ENCODE measurements around the gene ALPI.
"Not testable (repeated sequence)": the region's sequence is repeated elsewhere in the genome, so short reads cannot be mapped to it uniquely, and the experiment has no call there.

Gene ALPI

DNA sequence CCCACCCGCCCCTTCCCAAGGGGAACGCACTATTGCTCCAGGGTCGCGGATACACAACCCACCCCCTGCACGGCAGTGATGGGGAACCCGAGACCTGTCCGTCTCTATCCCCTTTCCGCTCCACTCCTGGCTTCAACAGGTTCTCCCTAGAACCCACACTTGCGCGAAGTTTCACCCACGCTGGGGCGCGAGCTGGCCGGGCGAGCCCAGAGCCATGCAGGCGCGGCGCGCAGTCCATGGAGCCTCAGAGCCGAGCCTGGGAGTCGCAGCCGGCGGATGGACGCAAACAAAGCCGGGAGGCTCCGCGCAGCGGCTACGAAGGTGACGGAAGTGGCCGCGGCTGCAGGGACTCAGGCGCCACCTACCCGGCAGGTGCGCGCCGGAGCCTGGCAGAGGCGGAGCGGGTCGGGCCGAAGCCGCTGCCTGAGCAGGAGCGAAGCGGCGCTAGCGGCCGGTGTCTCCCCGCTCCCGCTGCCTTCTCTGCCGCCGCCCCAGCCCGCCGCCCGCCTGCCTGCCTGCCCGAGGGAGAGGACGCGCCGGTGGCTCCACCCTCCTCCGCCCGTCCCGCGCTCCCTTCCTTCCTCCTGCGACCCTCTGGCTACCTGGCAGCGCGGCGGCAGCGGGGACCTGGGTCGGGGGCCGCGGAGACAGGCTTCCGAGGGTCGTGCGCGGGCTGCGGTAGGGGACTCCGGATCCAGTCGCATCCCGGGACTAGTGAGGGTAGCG lies 35.3 kb upstream of the ALPI start:
- in situ Hi-C loops (cut with MboI; ENCODE audit: low sequenced_read_pairs) = no loop called here

DNA sequence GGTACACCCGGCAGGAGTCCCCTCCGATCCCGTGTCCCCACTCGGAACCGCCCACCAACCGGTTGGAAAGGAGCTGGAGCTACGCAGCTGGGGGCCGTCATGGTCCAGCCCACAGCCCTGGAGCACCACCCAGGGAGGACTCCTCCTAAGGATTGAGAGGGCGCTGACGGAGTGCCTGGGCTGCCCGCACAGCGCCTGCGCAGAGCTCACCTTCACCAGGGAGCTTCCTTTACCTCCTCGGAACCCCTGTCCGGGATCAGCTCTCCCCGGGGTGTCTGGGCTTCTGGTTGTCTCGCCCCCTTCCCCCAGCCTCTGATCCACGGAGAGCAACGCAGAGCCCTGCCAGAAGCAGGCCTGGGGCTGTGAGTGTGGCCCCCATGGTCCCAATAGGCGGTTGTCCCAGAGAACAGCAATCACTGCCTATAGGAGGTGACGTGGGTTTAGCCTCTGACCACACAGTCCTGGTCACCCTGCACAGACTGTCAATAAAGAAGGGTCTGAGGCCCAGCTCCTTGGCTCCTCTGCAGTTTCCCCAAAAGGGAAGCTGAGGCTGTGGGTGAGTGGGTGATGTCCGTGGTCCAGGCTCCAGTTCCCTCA lies 34.7 kb upstream of the ALPI start:
- in situ Hi-C loops (cut with MboI; ENCODE audit: low sequenced_read_pairs) = no loop called here

DNA sequence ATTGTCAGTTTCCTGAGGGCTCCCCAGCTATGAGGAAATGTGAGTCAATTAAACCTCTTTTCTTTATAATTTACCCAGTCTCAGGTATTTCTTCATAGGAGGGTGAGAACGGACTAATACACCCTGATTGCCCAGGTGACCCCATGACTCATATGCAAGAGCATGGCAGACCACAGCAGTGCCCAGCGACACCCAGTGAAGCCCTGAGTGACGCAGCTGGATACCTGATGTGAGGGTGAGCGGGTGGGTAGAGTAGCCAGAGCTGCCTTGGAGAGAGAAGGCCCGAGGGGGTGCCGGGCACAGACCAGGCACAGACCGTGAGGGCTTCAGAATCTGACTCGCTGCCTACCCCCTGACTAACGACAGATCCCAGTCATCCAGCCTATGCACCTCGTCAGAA lies 33.9 kb upstream of the ALPI start:
- in situ Hi-C loops (cut with MboI; ENCODE audit: low sequenced_read_pairs) = no loop called here

DNA sequence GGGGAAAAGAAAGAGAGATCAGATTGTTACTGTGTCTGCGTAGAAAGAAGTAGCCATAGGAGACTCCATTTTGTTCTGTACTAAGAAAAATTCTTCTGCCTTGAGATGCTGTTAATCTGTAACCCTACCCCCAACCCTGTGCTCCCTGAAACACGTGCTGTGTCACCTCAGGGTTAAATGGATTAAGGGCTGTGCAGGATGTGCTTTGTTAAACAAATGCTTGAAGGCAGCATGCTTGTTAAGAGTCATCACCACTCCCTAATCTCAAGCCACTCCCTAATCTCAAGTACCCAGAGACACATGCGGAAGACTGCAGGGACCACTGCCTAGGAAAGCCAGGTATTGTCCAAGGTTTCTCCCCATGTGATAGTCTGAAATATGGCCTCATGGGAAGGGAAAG lies 33.0 kb upstream of the ALPI start:
- in situ Hi-C loops (cut with MboI; ENCODE audit: low sequenced_read_pairs) = not testable (repeated sequence)

DNA sequence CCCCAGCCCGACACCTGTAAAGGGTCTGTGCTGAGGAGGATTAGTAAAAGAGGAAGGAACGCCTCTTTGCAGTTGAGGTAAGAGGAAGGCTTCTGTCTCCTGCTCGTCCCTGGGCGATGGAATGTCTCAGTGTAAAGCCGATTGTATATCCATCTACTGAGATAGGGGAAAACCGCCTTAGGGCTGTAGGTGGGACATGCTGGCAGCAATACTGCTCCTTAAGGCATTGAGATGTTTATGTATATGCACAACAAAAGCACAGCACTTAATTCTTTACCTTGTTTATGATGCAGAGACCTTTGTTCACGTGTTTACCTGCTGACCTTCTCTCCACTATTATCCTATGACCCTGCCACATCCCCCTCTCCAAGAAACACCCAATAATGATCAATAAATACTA lies 32.5 kb upstream of the ALPI start:
- in situ Hi-C loops (cut with MboI; ENCODE audit: low sequenced_read_pairs) = not testable (repeated sequence)

DNA sequence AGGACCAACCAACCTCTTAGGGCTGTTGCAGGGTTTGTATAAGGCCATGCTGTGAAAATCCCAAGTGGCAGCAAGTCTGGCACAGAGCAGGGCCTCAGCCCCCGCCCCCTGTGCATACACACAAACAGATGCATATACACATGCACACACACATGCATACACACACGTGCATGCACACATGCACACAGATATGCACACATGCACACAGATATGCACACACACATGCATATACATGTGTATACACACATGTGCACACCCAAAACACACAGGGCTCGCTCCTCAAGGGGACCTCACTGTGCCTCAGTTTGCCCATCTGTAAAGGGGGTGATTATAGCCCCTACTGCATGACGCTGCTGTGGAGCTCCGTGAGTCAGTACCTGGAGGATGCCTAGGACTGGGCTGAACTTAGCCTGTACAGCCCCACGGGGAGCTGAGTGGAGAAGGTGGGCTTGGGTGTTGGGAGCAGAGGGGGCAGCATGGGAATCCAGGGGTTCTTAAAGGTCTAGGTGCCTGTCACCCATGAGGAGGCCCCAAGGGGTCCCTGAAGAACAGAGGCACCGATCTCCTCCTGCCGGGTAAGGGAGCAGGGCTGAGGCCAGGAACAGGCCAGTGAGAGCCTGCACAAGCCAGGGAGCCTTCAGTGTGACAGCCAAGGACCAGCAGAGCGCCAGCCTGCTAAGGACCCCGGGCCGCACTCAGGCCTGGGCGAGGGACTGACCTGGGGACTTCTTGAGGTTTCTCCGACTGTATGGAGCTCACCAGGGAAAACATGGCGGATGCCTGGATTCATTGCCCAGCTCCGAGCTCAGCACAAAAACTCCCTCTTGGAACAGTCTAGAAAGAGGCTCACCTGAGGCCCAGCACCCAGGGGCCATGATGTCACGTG lies 24.0 kb upstream of the ALPI start:
- in situ Hi-C loops (cut with MboI; ENCODE audit: low sequenced_read_pairs) = loop anchor here (25.0 kb wide), 1 partner anchor 520 kb away; no protein-coding TSS in a partner anchor

DNA sequence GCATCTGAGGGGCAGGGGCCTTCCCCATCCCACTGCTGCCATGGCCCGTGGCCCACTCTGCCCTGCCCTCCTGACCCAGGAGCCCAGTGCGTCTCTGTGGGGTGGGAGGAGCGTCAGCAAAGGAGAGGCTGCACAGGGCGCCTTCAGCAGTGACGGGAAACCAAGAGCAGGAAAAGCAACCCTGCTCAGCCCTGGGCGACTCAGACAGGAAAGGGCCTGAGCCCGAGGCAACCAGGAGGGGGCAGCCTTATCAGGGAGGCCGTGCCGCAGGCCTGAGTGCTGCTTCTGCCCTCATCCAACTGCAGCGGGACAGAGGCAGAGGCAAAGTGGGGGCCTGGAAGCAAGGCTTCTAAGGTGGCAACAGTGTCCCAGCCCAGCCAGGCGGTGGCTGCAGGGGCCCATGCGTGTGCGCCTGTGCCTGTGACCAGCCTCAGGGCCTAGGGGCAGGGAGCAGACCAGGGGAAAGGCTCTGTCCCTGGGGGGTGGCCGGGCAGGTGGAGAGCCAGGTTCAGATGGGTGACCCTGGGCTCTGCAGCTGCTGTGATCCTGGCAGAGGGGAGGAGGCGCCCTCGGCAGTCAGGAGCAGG lies 23.3 kb upstream of the ALPI start:
- in situ Hi-C loops (cut with MboI; ENCODE audit: low sequenced_read_pairs) = loop anchor here (25.0 kb wide), 1 partner anchor 520 kb away; no protein-coding TSS in a partner anchor

DNA sequence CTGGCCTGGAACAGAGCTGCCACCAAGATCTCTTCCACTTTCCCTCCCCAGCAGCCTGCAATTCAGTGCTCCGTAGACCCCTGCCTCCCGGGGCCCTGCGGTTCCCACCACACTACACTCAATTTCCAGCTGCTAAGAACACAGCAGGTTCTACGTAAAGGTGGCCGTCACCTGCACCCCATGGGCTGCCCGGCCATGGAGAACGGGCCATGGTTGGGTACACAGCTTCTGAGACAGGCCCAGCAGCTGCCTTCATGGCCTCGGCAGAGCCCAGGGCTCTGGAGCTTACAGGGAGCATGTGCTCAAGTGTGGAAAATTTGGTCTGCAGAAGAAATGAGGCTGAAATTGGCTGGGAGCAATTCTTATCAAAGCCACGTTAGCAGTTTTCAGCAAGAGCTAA lies 22.3 kb upstream of the ALPI start:
- in situ Hi-C loops (cut with MboI; ENCODE audit: low sequenced_read_pairs) = loop anchor here (25.0 kb wide), 1 partner anchor 521 kb away; no protein-coding TSS in a partner anchor

DNA sequence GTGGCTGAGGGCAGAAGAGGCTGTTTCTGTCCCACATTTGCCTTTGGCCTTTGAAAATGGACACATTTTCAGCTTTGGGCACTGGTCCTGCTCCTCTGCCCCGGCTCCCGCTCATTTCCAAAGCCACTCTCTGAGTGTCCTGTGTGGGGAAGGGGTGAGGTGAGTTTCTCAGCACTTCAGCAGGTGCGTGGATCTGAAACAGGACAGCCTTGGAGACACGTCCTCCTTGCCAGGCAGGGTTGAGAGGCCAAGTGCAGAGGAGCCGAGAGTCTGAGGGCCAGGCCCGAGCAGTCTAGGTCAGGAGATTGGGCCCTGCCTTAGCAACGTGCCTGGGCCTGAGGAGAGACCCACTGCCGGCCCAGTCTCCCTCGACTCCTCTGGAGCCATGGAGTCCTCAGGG lies 21.9 kb upstream of the ALPI start:
- in situ Hi-C loops (cut with MboI; ENCODE audit: low sequenced_read_pairs) = loop anchor here (25.0 kb wide), 1 partner anchor 522 kb away; no protein-coding TSS in a partner anchor

DNA sequence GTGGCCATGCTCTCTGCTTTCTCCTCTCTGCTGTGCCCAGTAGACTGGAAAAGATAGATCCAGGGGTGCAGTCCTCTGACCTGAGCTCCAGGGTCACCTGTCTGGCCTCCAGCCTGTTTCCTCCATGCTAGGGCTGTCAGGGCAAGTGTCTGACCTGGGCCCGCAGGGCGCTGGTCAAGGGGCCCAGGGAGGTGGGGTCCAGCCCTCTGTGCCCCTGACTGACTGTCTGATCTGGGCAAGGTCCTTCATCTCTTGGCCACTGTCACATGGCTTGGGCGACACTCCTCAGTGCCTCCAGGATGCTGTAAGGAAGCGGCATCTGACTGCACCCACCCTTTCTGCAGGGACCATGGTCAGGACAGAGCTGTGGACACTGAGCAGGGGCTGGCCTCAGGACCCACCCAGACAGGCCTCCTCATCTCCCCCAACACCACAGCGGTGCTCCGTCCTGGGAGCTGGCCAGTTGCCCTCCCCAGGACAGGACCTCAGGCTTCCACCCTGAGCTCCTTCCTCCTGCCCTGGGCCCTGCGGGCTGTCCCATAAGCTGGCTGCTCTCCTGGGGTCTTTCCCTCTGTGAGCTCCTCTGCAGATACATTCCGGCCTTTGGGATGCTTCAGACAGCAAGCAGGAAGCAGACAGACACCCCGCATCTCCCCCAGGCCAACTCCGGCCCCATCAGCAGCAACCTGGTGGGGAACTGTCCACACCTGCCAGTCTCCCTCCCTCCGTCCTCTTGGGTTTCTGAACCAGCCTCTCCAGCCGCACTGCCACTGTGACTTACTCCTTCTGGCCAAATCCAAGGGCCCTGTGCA lies 21.2 kb upstream of the ALPI start:
- in situ Hi-C loops (cut with MboI; ENCODE audit: low sequenced_read_pairs) = loop anchor here (25.0 kb wide), 1 partner anchor 522 kb away; no protein-coding TSS in a partner anchor

DNA sequence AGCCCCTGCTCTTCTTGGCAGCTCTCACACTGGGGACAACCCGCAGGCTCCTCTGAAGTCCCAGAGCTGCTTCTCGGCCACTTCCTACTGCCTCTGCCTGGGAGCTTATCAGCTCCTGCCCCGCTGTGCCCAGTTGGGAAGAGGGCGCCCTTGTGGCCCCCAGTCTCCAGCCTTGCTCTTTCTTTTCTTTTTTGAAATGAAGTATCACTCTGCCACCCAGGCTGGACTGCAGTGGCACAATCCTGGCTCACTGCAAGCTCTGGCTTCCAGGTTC lies 20.6 kb upstream of the ALPI start:
- in situ Hi-C loops (cut with MboI; ENCODE audit: low sequenced_read_pairs) = loop anchor here (25.0 kb wide), 1 partner anchor 523 kb away; no protein-coding TSS in a partner anchor

DNA sequence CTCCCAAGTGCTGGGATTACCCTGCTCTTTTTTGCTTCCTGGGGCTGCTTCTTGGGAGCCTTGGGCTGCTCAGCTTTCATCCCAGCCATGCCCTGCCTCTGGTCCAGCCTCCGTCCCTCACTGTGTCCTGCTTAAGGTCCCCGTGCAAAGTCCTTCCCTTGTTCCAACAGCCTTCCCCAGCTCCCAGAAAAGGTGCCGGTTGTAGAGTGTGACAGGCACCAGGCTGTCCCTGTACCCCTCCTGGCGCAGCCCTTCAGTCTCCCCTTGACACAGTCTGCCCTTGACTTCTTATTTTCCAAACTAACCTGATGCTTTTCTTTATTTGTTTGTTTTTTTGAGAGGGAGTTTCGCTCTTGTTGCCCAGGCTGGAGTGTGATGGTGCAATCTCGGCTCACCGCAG lies 20.1 kb upstream of the ALPI start:
- in situ Hi-C loops (cut with MboI; ENCODE audit: low sequenced_read_pairs) = loop anchor here (25.0 kb wide), 1 partner anchor 524 kb away; no protein-coding TSS in a partner anchor

DNA sequence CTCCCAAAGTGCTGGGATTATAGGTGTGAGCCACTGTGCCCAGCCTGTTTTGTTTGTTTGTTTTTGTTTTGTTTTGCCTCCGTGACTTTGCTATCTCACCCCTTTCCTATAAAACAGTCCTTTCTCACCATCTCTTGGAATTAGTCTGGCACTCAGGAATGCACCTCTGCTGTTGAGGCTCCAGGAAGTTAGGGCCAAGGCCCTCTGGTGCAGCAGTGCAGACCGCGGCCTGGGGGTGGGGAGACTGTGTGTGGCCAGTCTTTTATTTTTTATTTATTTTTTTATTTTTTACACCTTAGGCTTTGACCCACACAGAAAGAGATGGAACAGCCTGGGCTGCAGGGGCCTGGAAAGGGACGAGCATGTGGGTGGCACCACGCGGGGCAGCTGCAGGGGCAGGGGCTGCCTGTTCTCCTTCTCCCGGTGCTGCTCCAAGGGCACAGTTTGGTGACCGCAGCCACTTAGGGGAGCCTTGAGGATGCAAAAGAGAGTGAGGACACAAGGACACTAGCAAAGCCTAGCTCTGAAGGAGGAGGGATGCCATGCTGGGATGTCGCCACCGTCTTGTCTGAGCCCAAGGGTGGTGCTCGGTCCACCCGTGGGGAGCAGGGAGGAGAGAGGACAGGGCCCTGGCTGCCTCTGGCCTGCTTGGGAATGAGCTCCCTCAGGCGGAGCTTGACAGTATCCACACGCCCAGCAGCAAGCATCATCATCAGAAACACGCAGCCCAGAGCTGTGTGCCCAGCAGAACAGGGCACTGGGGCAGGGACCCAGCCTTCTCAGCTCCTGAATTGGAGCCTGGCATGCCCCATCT lies 19.4 kb upstream of the ALPI start:
- in situ Hi-C loops (cut with MboI; ENCODE audit: low sequenced_read_pairs) = loop anchor here (25.0 kb wide), 1 partner anchor 524 kb away; no protein-coding TSS in a partner anchor

DNA sequence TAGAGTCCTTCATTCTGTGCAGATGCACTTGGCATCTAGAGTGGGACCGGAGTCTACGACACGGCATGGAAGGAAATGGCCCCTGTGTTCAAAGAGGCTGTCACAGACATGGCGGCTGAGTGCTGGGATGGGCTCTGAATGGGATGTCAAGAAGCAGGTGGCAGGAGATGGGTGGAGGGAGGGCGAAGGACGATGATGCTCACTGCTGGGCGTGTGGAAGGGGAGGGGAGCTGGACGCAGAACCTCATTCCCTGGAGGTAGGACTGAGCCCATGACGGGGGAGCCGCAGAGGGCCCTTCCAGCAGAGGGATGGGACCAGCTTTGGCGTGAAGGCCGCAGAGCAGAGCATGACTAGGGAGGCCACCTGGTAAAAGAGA lies 18.8 kb upstream of the ALPI start:
- in situ Hi-C loops (cut with MboI; ENCODE audit: low sequenced_read_pairs) = loop anchor here (25.0 kb wide), 1 partner anchor 525 kb away; no protein-coding TSS in a partner anchor

DNA sequence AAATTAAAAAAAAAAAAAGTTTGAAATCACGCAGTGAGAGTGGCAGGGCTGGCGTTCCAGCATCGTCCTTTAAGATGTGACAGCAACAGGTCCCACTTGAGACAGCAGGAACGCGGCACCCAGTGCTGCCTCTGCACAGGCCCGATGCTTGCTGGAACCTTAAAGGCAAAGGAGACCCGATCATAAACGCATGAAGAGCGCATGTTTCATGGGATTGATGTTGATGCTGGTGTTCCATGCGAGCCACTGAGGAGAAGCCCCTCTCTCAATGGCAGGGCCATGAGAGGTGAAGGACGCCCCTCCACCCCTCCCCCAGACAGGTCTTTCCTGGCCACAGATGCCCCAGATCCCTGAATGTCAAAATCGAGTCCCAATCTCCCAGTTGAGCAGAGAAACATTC lies 17.9 kb upstream of the ALPI start:
- in situ Hi-C loops (cut with MboI; ENCODE audit: low sequenced_read_pairs) = loop anchor here (25.0 kb wide), 1 partner anchor 526 kb away; no protein-coding TSS in a partner anchor

DNA sequence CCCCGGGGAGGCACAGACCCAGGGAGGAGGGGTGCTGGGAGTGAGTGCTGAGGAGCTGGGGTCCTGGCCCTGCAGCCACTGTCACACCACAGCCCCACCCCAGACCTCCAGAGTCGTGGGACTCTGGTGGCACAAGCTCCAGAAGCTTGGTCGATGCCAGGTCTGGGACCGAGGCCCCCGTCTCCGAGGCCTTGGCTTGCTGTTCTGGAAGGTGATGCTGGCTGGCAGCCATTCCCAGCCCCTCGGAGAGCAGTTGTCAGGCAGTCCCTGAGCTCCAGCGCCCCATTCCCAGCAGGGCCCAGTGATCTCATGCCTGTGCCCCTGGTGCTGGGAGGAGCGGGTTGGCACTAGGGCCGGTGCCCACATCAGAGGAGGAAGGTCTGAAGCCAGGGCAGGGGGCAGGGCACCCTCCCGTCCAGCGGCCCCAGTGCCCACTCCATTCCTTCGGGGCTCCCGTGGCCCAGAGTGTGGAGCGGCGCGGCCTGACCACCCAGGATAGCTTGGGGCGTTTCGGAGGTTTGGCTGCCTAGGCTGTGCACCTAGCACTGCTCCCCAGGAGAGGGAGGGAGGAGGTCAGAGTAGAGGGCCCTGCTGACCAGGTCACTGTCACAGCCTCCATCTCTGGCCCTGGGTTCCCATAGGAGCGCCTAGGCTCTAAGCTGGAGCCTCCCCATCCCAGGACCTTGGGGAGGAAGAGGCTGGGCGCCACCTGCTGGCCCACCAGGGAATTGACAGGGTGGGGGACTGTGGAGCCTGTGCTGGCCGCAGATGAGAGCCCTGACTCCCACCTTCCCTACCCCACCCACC lies 16.8 kb upstream of the ALPI start:
- in situ Hi-C loops (cut with MboI; ENCODE audit: low sequenced_read_pairs) = loop anchor here (25.0 kb wide), 1 partner anchor 527 kb away; no protein-coding TSS in a partner anchor

DNA sequence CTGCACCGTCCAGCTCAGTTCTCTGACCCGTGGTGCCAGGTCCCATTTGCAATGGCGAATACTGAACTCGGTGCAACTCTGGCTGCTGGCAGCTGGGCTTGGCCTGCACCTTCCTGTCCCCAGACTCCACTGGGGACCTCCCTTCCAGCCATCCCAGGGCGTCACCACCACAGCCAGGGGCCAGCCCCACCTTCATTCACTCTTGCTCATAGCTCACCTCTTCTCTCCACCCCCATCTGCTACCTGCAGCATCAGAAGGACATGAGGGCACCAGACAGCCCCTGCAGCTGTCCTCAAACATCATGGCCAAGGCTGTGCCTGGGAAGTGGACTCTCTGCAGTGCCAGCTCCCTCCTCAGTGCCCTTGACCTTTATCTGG lies 16.2 kb upstream of the ALPI start:
- in situ Hi-C loops (cut with MboI; ENCODE audit: low sequenced_read_pairs) = loop anchor here (25.0 kb wide), 1 partner anchor 527 kb away; no protein-coding TSS in a partner anchor
